CD4-positive, alpha-beta T cell treated with Interleukin-2 at 100 ng/mL for 4 hours (primary cell): ENCODE results near the gene CHD5.

Source experiments
- DNase-seq: peaks from one replicate; pipeline ENCODE4 v3.0.0-alpha.2; 2020; ENCODE audit warnings: low spot score

Gene CHD5

DNA sequence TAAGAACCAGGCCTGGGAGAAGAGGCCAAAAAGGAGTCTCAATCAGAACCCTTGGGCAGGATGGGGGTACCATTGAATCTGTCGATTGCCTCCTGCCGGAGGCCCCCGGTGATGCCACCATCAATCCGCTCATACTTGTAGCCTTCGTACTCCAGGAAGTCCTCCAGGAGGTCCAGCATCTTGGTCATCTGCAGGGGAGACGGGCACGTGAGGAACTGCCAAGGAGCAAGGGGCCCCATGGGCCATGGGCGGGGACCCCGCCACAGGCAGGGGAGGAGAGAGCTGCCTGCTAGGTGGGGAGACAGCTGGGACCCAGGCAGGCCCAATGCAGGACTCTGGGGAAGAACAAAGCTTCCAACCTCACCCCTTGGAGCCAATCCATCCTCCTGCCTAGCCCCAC, 48.6 kb downstream of the CHD5 start:
- DNase-seq: no peak

DNA sequence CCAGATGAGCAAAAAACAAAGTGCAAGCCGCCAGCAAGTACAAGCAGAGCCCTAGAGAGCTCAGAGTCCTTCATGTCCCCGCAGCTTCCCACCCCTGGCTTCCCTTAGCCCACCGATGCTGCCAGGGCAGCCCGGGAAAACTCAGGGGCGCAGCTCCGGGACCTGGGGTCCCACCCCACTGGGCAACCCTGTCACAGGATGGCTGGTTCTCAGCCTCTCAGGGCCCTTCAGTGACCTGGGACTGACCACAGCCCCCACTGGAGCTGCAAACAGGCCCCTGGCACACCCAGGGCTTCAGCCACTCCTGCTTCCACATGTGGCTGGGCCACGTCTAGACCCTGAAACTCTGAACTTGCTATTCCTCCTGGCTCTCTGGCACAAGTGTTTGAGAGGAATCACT, 49.5 kb downstream of the CHD5 start:
- no peak for DNase-seq

DNA sequence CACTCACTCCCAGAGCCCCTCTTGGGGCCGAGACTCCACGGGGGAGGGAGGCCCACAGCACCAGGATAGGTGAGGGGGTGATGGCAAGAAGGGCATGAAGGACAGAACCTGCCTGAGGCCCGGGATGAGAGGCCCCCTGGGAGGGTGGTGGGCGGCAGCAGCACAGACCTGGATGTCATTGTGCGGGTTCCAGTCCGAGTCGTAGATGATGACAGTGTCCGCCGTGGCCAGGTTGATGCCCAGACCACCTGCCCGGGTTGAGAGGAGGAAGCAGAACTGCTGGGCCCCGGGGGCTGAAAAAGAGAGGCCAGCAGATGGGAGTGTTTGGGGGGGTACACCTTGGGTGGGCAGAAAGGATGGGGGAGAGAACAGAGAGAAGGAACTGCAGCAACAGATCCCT, 50.1 kb downstream of the CHD5 start:
- DNase-seq: no peak

DNA sequence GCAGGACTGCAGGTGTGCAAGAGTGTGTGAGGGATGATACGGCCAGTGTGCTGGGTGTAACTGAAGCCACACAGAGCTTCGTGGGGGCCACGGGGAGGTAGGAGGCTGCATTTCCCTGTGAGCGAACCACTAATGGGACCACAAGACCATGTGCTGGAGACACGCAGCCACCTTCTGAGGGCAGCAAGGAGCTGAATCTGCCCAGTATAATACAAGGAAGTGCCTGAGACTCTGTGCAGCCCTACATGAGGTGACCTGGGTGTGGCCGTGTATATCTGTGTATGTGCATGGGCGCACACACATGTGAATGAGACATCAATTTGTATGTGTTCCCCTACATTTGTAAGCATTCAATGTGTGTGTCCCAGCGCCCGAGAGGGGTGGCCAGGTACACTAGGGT, 50.8 kb downstream of the CHD5 start:
- DNase-seq: no peak

DNA sequence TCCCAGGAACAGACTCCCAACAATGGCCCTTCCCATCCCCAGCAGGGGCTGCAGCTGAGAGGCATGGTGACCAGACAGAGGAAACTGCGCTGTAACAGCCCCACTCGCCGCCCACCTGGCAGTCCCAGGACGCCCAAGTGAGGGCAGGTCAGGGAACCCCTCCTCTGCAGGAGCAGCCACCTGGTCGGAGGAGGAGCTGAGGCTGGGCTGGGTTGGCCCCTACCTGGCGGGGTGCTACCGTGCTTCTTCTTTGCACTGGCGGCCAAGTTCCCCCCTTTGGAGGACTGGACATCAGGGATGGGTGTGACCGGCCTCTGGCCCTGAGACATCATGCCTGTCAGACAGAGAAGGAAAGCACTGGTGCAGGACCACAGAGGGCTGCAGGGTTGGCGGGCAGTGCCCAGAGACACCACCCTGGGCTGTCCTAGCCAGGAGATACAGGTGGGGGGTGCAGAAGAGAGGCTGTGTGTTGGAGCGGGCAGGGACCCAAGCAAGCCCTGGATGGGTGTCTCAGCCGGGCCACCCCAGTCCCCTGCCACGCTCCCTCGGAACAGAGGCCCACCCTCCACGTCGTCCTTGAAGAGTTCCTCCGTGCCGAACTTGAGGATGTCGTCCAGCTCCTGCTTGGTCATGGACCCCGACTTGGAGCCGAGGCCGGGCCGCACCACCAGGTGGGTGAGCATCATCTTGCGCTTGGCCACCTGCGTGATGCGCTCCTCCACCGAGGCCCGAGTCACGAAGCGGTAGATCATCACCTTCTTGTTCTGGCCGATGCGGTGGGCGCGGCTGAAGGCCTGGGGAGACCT, 51.6 kb downstream of the CHD5 start:
- DNase-seq: no peak

DNA sequence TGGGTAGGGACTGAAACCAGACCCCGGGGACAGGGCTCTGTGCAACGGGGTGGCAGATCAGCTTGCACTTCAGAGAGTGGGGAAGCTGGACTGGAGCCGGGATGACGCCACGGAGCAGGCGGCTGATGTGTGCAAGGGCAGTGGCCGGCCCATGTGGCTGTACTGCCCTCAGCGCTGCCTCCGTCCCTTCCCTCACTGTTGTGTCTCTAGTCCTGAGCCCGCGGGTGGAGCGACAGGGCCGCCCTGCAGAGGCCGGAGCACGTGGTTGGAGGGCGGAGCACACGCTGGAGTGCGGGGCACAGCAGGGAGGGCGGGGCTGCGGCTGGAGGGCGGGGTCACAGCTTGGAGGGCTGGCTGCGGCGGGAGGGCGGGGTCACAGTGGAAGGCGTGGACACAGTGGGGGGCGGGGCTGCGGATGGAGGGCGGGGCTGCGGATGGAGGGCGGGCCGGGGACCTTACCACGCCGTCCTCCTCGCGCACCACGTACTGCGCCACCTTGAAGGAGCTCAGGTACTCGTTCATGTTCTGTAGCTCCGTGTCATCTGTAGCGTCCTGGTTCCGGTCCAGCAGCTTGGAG, 52.4 kb downstream of the CHD5 start:
- DNase-seq: peak; percentile 68

DNA sequence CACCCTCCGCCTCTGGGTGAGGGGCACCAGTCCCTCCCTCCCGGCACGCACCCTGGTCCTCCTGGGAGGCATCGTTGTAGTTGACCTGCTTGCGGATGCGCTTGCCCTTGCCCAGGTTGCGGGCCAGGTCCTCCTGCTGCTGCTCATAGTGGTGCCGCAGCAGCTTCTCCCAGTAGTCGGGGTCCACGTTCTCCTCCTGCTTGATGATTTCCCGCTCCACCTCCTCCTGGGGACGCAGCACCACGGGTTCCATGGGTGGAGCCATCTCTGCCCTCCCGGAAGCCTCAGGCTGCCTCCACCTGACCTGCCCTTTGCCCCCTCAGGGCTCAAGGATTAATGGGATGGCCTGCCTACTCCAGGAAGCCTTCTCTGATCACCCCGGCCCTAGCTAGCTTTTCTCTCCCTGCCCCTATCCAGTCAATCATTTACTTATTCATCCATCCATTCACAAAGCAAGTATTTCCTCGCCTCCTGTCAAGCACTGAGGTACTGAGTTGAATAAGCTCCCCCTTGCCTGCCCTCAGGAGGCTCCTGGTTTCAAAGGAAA, 53.5 kb downstream of the CHD5 start:
- no peak for DNase-seq

DNA sequence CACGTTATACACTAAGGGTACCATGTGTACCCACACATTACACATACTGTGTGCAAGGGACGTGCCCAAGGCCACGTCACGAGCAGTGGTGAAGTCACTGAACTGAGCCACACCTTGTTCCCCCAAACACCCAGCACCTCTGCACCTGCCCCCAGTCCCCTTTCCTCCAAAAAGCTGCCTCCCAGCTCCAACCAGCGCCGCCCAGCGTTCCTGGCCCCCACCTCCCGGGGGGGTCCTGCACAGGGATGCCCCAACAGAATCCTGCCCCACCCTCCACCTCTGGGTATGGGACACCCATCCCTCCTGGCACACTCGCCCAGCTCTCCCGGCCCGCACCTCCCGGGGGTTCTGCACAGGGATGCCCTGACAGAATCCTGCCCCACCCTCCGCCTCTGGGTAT, 54.1 kb downstream of the CHD5 start:
- no peak for DNase-seq

DNA sequence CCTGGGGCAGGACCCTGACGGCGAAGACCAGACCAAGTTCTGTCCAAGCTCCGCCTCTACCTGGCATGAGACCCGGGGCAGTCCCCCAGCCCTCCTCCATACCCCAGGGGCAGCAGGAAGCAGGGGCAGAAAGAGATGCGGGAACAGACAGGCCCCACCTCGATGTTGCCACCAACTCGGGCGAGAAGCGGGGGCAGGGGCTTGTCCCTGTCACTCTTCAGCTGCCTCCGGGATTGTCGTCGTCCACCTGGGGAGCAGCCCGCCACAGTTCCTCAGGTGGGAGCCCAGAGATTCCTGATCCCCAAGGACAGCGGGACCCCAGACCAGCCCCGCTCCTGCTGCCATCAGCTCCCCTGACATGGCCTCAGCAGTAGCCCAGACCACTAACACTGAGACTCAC, 54.8 kb downstream of the CHD5 start:
- DNase-seq: no peak

DNA sequence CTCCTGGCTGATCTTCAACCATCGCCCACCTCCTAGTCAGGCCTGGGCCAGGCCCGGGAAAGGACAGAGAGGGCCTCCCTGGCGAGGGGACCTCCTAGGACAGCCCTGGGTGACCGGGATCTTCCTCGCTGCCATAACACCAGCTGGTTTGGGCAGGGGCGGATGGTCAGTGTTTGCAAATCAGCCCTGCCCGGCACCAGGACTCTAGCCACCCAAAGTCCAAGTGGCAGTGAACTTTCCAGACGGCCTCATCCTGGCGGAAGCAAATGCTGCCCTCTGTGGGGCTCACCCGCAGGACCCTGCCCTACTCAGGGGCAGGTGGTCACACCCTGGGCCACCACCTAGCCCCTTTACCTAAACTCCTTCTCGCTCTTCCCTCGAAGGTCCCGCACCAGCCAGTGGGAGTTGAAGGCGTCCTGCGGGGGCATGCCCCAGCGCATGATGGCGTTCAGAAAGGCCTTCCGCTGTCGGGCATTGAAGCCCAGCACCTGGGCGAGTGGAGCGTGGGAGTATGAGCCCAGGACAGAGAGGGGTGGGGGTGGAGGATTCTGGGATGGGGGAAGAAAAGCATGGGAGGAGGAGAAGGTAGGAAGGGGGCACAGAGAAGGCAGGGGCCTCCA, 55.3 kb downstream of the CHD5 start:
- DNase-seq: no peak

DNA sequence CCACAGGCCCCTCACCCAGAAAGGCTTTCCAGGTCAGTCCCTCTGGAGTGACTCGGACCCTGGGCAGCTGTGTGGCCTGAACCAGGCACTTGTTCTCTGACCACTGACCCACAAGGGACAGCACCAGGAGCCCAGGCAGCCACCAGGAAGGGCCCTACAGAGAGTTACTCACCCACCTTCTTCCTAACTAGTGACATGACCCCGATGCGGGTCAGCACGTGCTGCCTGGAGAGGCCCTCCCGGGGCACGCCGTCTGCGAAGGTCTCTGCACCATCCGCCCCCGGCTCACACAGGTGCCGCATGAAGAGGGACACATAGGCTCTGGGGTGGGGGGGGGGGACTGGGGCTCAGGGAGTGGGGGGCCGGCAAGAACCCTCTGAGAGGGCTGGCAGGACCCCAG, 55.8 kb downstream of the CHD5 start:
- no peak for DNase-seq

DNA sequence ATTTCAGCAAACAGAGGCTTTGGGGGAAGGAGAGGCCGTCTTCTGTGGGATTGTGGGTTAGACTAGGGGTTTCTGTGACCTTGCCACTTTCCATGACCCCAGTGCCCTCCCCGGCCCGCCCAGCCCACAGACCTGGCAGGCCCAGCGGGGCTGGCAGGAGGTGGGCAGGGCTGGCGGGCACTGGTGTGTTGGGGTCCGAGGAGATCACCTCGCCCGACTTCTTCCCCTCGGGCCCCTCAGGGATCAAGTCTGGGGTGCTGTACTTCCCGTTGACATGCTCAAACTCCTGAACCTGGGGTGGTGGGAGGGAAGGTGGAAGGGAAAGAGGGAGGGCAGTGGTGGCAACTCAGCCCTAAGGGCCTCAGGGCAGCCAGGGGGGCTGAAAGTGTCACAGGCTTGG, 56.3 kb downstream of the CHD5 start:
- DNase-seq: no peak

DNA sequence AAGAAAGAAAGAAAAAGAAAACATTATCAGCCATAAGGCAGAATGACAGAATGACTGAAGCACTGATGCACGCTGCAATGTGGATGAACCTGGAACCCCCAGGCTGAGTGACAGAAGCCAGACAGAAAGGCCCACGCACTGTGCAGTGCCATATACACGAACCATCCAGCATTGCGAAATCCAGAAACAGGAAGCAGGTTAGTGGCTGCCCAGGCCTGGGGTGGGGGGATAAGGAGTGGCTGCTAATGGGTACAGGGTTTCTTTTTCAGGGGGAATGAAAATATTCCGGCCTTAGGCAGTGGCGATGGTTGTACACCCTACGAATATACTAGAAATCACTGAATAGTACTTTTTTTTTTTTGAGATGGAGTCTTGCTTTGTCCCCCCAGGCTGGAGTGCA, 57.0 kb downstream of the CHD5 start:
- DNase-seq: no peak

DNA sequence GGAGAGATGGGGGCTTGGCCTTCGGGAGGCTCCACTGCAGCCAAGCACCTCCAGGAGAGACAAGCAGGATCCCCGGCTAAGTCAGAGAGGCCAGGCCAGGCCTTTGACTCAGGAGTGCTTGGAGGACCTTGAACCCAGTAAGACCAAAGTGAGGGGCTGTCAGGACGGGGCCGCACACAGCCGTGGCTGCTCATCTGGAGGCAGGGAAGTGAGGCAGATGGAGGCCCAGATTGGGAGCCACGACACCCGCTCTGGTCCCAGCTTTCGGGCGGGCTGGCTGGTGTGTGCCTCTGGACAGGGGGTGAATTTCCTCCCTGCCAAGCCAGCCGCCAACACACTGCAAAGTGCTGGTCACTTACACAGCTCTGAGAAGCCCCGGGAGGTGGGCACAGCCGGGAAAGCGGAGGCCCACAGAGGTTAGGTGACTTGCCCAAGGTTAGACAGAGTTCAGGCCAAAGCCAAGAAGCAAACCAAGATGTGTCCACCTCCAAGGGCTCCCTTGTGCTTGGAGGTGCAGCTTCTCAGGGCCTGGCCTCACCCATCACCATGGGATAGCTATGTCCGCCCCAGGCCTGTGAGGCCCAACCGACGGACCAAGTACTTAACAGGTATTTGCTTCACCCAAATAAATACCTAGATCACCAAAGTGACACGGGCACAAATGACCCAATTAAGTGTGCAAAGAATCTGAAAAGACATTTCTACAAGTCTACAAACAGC, 58.3 kb downstream of the CHD5 start:
- no peak for DNase-seq

DNA sequence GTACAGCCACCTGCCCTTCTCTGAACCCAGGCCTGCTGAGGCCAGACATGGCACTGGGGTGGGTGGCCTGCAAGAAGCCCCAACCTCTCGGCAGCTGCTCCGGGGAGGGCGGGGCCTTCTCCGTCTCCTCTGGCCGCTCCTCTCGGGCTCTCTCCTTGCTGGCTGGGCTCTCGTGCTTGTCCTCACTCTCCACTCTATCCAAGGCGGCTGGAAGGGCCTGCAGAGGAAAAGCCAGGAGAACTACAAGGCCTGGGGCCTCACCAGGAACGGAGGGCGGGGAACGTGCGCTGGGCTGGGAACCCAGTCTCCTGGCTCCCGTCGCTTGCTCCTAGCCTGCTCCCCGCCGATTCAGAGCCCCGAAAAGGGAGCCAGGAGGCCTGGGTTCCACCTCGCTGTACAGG, 59.1 kb downstream of the CHD5 start:
- no peak for DNase-seq

DNA sequence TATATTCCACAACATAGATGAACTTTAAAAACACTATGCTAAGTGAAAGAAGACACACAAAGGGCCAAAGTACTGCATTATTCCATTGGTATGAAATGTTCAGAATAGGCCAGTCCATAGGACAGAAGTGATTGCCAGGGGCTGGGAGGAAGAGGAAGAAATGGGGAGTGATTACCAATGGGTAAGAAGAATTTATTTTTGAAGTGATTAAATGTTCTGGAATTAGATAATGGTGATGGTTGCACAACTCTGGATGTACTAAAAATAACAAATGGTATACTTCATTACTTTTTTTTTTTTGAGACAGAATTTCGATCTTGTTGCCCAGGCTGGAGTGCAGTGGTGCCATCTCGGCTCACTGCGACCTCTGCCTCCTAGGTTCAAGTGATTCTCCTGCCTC, 61.7 kb downstream of the CHD5 start:
- no peak for DNase-seq

DNA sequence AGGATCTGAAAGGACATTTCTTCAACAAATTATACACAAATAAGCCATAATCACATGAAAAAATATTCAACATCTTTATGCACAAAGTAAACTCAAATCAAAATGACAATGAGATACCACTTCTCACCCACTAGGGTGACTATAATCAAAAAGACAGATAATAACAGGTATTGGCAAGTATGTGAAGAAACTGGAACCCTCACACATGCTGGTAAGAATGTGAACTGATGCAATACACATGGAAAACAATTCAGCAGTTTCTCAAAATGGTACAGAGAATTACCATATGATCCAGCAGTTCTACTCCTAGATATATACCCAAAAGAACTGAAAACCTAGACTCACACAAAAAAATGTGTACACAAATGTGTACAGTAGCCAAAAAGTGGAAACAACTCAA, 62.5 kb downstream of the CHD5 start:
- DNase-seq: no peak

DNA sequence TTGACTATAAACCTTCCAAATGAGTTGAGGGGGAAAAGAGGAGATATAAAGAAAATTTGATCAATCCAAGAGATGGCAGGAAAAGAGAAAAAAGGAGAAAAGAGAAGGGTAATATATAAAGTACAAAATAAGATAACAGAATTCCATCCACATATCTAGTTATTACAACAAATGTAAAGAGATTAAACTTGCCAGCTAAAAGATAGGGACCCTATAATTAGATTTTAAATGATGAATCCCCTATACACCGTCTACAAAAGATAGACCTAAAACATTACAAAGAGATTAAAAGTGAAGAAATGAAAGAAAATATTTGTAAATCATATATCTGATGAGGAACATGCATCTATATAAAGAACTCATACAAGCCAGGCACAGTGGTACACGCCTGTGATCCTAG, 63.1 kb downstream of the CHD5 start:
- DNase-seq: no peak

DNA sequence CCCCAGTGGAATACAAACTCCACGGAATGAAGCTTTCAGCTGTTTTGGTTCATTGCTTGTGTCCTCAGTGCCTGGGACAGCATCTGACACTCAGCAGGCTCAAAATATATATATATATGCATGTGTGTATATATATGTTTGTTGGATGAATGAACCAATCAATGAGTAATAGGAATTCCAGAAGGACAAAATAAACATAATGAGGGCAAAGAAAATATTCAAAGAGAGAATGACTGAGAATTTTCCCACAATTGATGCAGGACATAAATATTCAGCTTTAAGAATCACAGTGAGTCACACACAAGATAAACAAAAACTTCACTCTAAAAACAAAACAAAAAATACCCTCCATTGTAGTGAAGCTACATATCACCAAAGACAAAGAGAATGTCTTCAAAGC, 64.0 kb downstream of the CHD5 start:
- no peak for DNase-seq

DNA sequence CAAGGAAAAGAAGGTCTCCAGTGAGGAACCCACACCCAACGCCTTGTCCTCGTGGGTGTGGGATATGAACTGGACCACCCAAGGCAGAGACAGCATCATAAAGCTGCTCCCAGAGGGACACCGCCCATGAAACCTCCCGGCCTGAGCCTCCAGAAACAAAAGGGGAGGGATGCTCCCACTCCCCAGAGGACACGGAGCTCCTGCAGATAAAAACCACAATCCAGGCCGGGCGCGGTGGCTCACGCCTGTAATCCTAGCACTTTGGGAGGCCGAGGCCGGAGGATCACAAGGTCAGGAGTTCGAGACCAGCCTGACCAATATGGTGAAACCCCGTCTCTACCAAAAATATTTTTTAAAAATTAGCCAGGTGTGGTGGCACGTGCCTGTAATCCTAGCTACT, 66.4 kb downstream of the CHD5 start:
- no peak for DNase-seq

DNA sequence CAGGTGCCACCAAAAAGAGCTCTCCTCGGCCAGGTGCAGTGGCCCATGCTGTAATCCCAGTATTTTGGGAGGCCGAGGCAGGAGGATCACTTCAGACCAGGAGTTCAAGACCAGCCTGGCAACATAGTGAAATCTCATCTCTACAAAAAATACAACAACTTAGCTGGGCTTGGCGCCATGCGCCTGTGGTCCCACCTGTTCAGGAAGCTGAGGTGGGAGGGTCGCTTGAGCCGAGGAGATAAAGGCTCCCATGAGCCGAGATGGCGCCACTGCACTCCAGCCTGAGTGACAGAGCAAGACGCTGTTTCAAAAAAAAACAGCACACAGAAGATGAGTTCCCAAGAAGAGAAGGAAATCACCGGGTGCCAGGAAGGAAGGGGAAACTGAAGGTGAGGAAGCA, 67.0 kb downstream of the CHD5 start:
- no peak for DNase-seq

DNA sequence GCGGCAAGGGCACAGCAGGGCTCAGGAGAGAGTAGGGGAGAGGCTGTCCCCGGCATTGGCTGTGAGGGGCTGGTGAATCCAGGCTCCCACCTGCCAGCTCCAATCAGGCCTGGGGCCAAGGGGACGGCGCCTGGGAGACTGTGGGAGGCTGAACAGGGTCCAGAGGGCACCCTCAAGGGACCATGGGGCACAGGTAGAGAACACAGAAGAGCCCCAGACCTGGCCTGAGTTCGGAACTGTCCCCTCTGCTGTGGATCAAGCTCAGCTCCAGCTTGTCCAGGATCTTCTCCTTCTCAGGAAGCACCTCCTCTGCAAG, 67.5 kb downstream of the CHD5 start:
- DNase-seq: no peak
